Measurements from ENCODE around the gene CRNN.

DNA sequence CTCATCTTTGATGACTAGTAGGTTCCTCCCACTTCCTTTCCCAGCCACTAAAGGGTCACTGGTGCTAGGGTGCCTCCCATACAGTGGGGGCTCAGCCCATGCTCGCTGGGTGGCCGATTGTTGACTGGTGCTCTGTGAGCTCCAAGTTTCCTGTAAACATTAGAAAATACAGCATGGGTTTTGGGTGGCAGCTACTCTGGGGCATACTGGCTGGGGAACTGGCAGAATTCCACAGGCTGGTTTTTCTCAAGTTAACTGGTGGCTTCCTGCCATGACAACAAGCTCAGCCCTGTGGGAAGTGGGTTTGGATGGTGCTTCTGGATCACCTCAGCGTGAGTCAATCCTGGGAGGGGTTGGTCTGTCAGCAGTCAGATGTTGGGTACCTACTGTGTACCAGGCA, 28.7 kb upstream of the CRNN start:
- TF ChIP-seq, protein P1, sequence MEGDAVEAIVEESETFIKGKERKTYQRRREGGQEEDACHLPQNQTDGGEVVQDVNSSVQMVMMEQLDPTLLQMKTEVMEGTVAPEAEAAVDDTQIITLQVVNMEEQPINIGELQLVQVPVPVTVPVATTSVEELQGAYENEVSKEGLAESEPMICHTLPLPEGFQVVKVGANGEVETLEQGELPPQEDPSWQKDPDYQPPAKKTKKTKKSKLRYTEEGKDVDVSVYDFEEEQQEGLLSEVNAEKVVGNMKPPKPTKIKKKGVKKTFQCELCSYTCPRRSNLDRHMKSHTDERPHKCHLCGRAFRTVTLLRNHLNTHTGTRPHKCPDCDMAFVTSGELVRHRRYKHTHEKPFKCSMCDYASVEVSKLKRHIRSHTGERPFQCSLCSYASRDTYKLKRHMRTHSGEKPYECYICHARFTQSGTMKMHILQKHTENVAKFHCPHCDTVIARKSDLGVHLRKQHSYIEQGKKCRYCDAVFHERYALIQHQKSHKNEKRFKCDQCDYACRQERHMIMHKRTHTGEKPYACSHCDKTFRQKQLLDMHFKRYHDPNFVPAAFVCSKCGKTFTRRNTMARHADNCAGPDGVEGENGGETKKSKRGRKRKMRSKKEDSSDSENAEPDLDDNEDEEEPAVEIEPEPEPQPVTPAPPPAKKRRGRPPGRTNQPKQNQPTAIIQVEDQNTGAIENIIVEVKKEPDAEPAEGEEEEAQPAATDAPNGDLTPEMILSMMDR (IDR thresholded peaks at IDR 0.05): no peak
- TF ChIP-seq POLR2AphosphoS5 (IDR thresholded peaks at IDR 0.05): peak; percentile 40 to 84 (median 76)
- TF ChIP-seq POLR2A (IDR thresholded peaks at IDR 0.05): no peak
- TF ChIP-seq EP300 (IDR thresholded peaks at IDR 0.05): peak in 1 of 4 donors; percentile 35

All from sigmoid colon (tissue), 4 donors.